ENCODE measurements around the gene SGO2. TPM values are rescaled to one million over a fixed set of nuclear protein-coding genes. Genes with fewer than 3 reads are reported as not detected.
A peak's percentile ranks its signal among the peaks of the same experiment; 100 is the strongest.

SGO2 gene
- total RNA-seq, 1 donor from 2014 or later = 33.1 TPM

- DNase-seq (ENCODE audit: low read depth, low spot score) = no peak
- Mint-ChIP-seq H3K27ac (ENCODE audit: unreplicated experiment) (no peak overlapping the region), H3K9me3 (peaks cover 3% of the 10 kb centered on the region), H3K4me1 (no peaks in the 10 kb centered on the region), H3K27me3 (ENCODE audit: low read depth) (no peaks in the 10 kb centered on the region), H3K36me3 (ENCODE audit: low read depth) (peaks cover 34% of the 10 kb centered on the region), H3K4me3 (no peak overlapping the region)
- peak; percentile 60 for TF ChIP-seq CTCF (conservative IDR thresholded peaks at IDR 0.05)
Observed at GRCh38 chr2:200575957-200576356, 50.0 kb downstream of the SGO2 start.

- Mint-ChIP-seq H3K4me1 (no peaks in the 10 kb centered on the region), H3K4me3 (no peak overlapping the region), H3K9me3 (peaks cover 3% of the 10 kb centered on the region), H3K27ac (ENCODE audit: unreplicated experiment) (no peak overlapping the region), H3K36me3 (ENCODE audit: low read depth) (peaks cover 34% of the 10 kb centered on the region), H3K27me3 (ENCODE audit: low read depth) (no peaks in the 10 kb centered on the region)
- peak; percentile 31 for TF ChIP-seq CTCF (conservative IDR thresholded peaks at IDR 0.05)
- no peak for DNase-seq (ENCODE audit: low read depth, low spot score)
Observed at GRCh38 chr2:200577027-200577426, 51.0 kb downstream of the SGO2 start.

GRCh38 chr2:200578778-200579177 lies 52.8 kb downstream of the SGO2 start:
- no peak for DNase-seq (ENCODE audit: low read depth, low spot score)
- Mint-ChIP-seq H3K4me1 (no peaks in the 10 kb centered on the region), H3K4me3 (no peak overlapping the region), H3K9me3 (peaks cover 3% of the 10 kb centered on the region), H3K36me3 (ENCODE audit: low read depth) (peaks cover 31% of the 10 kb centered on the region), H3K27me3 (ENCODE audit: low read depth) (no peaks in the 10 kb centered on the region), H3K27ac (ENCODE audit: unreplicated experiment) (no peak overlapping the region)
- TF ChIP-seq CTCF (conservative IDR thresholded peaks at IDR 0.05) = peak; percentile 63

- no peaks in the 10 kb centered on the region for H3K36me3 Mint-ChIP-seq (ENCODE audit: low read depth)
- H3K27ac Mint-ChIP-seq (ENCODE audit: unreplicated experiment) = no peak overlapping the region
- TF ChIP-seq CTCF (conservative IDR thresholded peaks at IDR 0.05) = no peak
- H3K4me1 Mint-ChIP-seq = peaks cover 14% of the 10 kb centered on the region
- H3K9me3 Mint-ChIP-seq = no peaks in the 10 kb centered on the region
- peaks cover 9% of the 10 kb centered on the region for H3K27me3 Mint-ChIP-seq (ENCODE audit: low read depth)
- H3K4me3 Mint-ChIP-seq = peak overlapping the region; percentile 65
- DNase-seq (ENCODE audit: low read depth, low spot score) = no peak
Observed at GRCh38 chr2:200584639-200585038, 58.6 kb downstream of the SGO2 start.

GRCh38 chr2:200585340-200585729 lies 59.3 kb downstream of the SGO2 start:
- no peak for TF ChIP-seq CTCF (conservative IDR thresholded peaks at IDR 0.05)
- Mint-ChIP-seq H3K27ac (ENCODE audit: unreplicated experiment) (no peak overlapping the region), H3K36me3 (ENCODE audit: low read depth) (no peaks in the 10 kb centered on the region), H3K4me1 (peaks cover 14% of the 10 kb centered on the region), H3K9me3 (no peaks in the 10 kb centered on the region), H3K27me3 (ENCODE audit: low read depth) (peaks cover 15% of the 10 kb centered on the region), H3K4me3 (peak overlapping the region; percentile 82)
- DNase-seq (ENCODE audit: low read depth, low spot score) = no peak

All from neural crest cell (in vitro differentiated cells).